C1 segment of cervical spinal cord (tissue), 14 donors: Measurements from ENCODE around the gene RASA3.

Experiments used
- DNase-seq, 14 donors: peaks; one replicate each; lab custom pipeline; 2025; lab: John Stamatoyannopoulos, UW

RASA3 gene

GRCh38 chr13:113939129-113939943, 193.1 kb downstream of the RASA3 start:
- no peak for DNase-seq

- DNase-seq: no peak
Measured at GRCh38 chr13:113938716-113939115, 193.7 kb downstream of the RASA3 start.

- no peak for DNase-seq
Measured at GRCh38 chr13:113938246-113938645, 194.2 kb downstream of the RASA3 start.

GRCh38 chr13:113937527-113938180, 194.8 kb downstream of the RASA3 start:
- DNase-seq: no peak

GRCh38 chr13:113937073-113937472, 195.3 kb downstream of the RASA3 start:
- DNase-seq: no peak

- DNase-seq: no peak
Measured at GRCh38 chr13:113936166-113936965, 196.1 kb downstream of the RASA3 start.

- no peak for DNase-seq
Measured at GRCh38 chr13:113935001-113935844, 197.2 kb downstream of the RASA3 start.

- no peak for DNase-seq
Measured at GRCh38 chr13:113934576-113934975, 197.8 kb downstream of the RASA3 start.

- DNase-seq: no peak
Measured at GRCh38 chr13:113933901-113934300, 198.5 kb downstream of the RASA3 start.

GRCh38 chr13:113931841-113932459, 200.5 kb downstream of the RASA3 start:
- no peak for DNase-seq

- no peak for DNase-seq
Measured at GRCh38 chr13:113930671-113931637, 201.5 kb downstream of the RASA3 start.

- DNase-seq: peak in 1 of 14 donors; percentile 64
Measured at GRCh38 chr13:113929628-113930615, 202.5 kb downstream of the RASA3 start.

- DNase-seq: peak in 11 of 14 donors; percentile 13 to 85 (median 46)
Measured at GRCh38 chr13:113928685-113929627, 203.5 kb downstream of the RASA3 start.
